HEK293 (cell line): ENCODE data around the gene CARD11.

Experiments
- CTCF ChIA-PET: fragments of 350-600 bp; formaldehyde crosslinking; extraction: SDS; loops from one replicate; lab custom pipeline; 2021; ENCODE audit warnings: antibody characterized with exemption; lab: Yijun Ruan, JAX
- POLR2A ChIA-PET: fragments of 300-600 bp; formaldehyde crosslinking; extraction: SDS; loops from one replicate; lab custom pipeline; 2020; ENCODE audit warnings: antibody characterized with exemption, inconsistent platforms; lab: Yijun Ruan, JAX
- H3K27ac ChIP-seq: fragments of 200-500 bp; sonication (Bioruptor generic); 2 replicates; pipeline ENCODE4 v1.5.1; 2014; ENCODE audit warnings: low read depth, low read length, control low read depth, inconsistent platforms; ENCODE audit errors: extremely low read depth
- H3K36me3 ChIP-seq, 2 experiments: fragments of 200-500 bp in 1 of 2; sonication (Bioruptor generic) in 1 of 2; 1 replicate in 1 of 2; 2 replicates in 1 of 2; pipeline ENCODE4 v1.5.1; 2014 to 2017; ENCODE audit warnings: inconsistent platforms in 2 of 2, low read length in 2 of 2; ENCODE audit not compliant: control insufficient read depth in 2 of 2, insufficient read depth in 1 of 2
- H3K4me1 ChIP-seq: fragments of 200-500 bp; sonication (Bioruptor generic); 2 replicates; pipeline ENCODE4 v1.5.1; 2014; ENCODE audit warnings: mild to moderate bottlenecking, low read length, inconsistent platforms; ENCODE audit not compliant: control insufficient read depth, insufficient read depth
- H3K4me3 ChIP-seq: 2 replicates; pipeline ENCODE4 v1.5.1; 2011; ENCODE audit warnings: low read depth, mild to moderate bottlenecking, control low read depth, low read length, moderate library complexity
- H3K9me3 ChIP-seq: fragments of 200-500 bp; sonication (Bioruptor generic); 2 replicates; pipeline ENCODE4 v1.5.1; 2014; ENCODE audit warnings: low read depth, low read length, inconsistent platforms; ENCODE audit not compliant: control insufficient read depth, insufficient read depth
- BCL6B ChIP-seq: fragments of 450-650 bp; formaldehyde crosslinking; IDR thresholded peaks from 2 replicates; pipeline ENCODE4 v1.5.1; 2017; ENCODE audit warnings: missing biosample characterization, missing genetic modification characterization
- GLIS2 ChIP-seq: fragments of 450-650 bp; formaldehyde crosslinking; IDR thresholded peaks from 2 replicates; pipeline ENCODE4 v1.5.1; 2016; ENCODE audit warnings: missing biosample characterization, missing genetic modification characterization
- HOXA7 ChIP-seq: sonication (generic); formaldehyde crosslinking; IDR thresholded peaks from 2 replicates; pipeline ENCODE4 v1.8.1; 2022; ENCODE audit warnings: missing genetic modification reagents, borderline replicate concordance
- MZF1 ChIP-seq: fragments of 450-650 bp; formaldehyde crosslinking; IDR thresholded peaks from 2 replicates; pipeline ENCODE4 v1.5.1; 2017; ENCODE audit warnings: missing biosample characterization, missing genetic modification characterization, borderline replicate concordance
- PBX3 ChIP-seq: sonication (generic); formaldehyde crosslinking; IDR thresholded peaks from 2 replicates; pipeline ENCODE4 v1.8.1; 2022; ENCODE audit warnings: mild to moderate bottlenecking, moderate library complexity, missing genetic modification reagents
- PRDM1 ChIP-seq: fragments of 450-650 bp; formaldehyde crosslinking; IDR thresholded peaks from 2 replicates; pipeline ENCODE4; 2016; ENCODE audit warnings: missing biosample characterization, missing genetic modification characterization
- SCRT2 ChIP-seq: fragments of 450-650 bp; formaldehyde crosslinking; IDR thresholded peaks from 2 replicates; pipeline ENCODE4 v1.5.1; 2016; ENCODE audit warnings: missing biosample characterization, missing genetic modification characterization
- SP7 ChIP-seq: fragments of 450-650 bp; formaldehyde crosslinking; IDR thresholded peaks from 2 replicates; pipeline ENCODE4 v1.5.1; 2016; ENCODE audit warnings: missing biosample characterization, missing genetic modification characterization
- WT1 ChIP-seq: fragments of 450-650 bp; formaldehyde crosslinking; IDR thresholded peaks from 2 replicates; pipeline ENCODE4 v1.5.1; 2016; ENCODE audit warnings: missing biosample characterization, missing genetic modification characterization
- ZBTB7A ChIP-seq: fragments of 450-650 bp; formaldehyde crosslinking; IDR thresholded peaks from 2 replicates; pipeline ENCODE4 v1.5.1; 2016; ENCODE audit warnings: low read depth, missing biosample characterization, missing genetic modification characterization
- ZEB2 ChIP-seq: fragments of 450-650 bp; formaldehyde crosslinking; IDR thresholded peaks from 2 replicates; pipeline ENCODE4 v1.5.1; 2016; ENCODE audit warnings: missing biosample characterization, missing genetic modification characterization
- ZFP41 ChIP-seq: fragments of 450-650 bp; formaldehyde crosslinking; IDR thresholded peaks from 2 replicates; pipeline ENCODE4 v1.5.1; 2016; ENCODE audit warnings: missing biosample characterization, missing genetic modification characterization, borderline replicate concordance
- ZFP69B ChIP-seq: fragments of 450-650 bp; formaldehyde crosslinking; IDR thresholded peaks from 2 replicates; pipeline ENCODE4 v1.5.1; 2016; ENCODE audit warnings: missing biosample characterization, missing genetic modification characterization
- ZIC2 ChIP-seq: fragments of 450-650 bp; formaldehyde crosslinking; IDR thresholded peaks from 2 replicates; pipeline ENCODE4 v1.5.1; 2016; ENCODE audit warnings: missing biosample characterization, missing genetic modification characterization
- ZNF10 ChIP-seq: fragments of 450-650 bp; formaldehyde crosslinking; IDR thresholded peaks from 2 replicates; pipeline ENCODE4 v1.5.1; 2017; ENCODE audit warnings: missing biosample characterization, missing genetic modification characterization
- ZNF112 ChIP-seq: fragments of 450-650 bp; formaldehyde crosslinking; IDR thresholded peaks from 2 replicates; pipeline ENCODE4 v1.5.0; 2017; ENCODE audit warnings: missing biosample characterization, missing genetic modification characterization
- ZNF132 ChIP-seq: fragments of 450-650 bp; formaldehyde crosslinking; IDR thresholded peaks from 2 replicates; pipeline ENCODE4 v1.5.1; 2017; ENCODE audit warnings: missing biosample characterization, missing genetic modification characterization, borderline replicate concordance
- ZNF146 ChIP-seq: fragments of 450-650 bp; formaldehyde crosslinking; IDR thresholded peaks from 2 replicates; pipeline ENCODE4 v1.5.1; 2016; ENCODE audit warnings: missing biosample characterization, missing genetic modification characterization
- ZNF157 ChIP-seq: fragments of 450-650 bp; formaldehyde crosslinking; IDR thresholded peaks from 2 replicates; pipeline ENCODE4 v1.5.1; 2016; ENCODE audit warnings: missing biosample characterization, missing genetic modification characterization
- ZNF175 ChIP-seq: fragments of 450-650 bp; formaldehyde crosslinking; IDR thresholded peaks from 2 replicates; pipeline ENCODE4 v1.5.1; 2016; ENCODE audit warnings: missing biosample characterization, missing genetic modification characterization
- ZNF202 ChIP-seq: fragments of 450-650 bp; formaldehyde crosslinking; IDR thresholded peaks from 2 replicates; pipeline ENCODE4 v1.5.1; 2016; ENCODE audit warnings: missing biosample characterization, missing genetic modification characterization, borderline replicate concordance
- ZNF211 ChIP-seq: fragments of 450-650 bp; formaldehyde crosslinking; IDR thresholded peaks from 2 replicates; pipeline ENCODE4 v1.5.1; 2016; ENCODE audit warnings: low read depth, missing biosample characterization, missing genetic modification characterization
- ZNF266 ChIP-seq: fragments of 450-650 bp; formaldehyde crosslinking; IDR thresholded peaks from 2 replicates; pipeline ENCODE4 v1.5.1; 2016; ENCODE audit warnings: missing biosample characterization, missing genetic modification characterization, low read depth
- ZNF302 ChIP-seq: fragments of 450-650 bp; formaldehyde crosslinking; IDR thresholded peaks from 2 replicates; pipeline ENCODE4 v1.5.1; 2016; ENCODE audit warnings: missing biosample characterization, missing genetic modification characterization, low read depth
- ZNF423 ChIP-seq: fragments of 450-650 bp; formaldehyde crosslinking; IDR thresholded peaks from 2 replicates; pipeline ENCODE4 v1.5.1; 2016; ENCODE audit warnings: missing biosample characterization, missing genetic modification characterization
- ZNF555 ChIP-seq: fragments of 450-650 bp; formaldehyde crosslinking; conservative IDR thresholded peaks from 2 replicates; pipeline ENCODE4 v1.5.1; 2017; ENCODE audit warnings: missing biosample characterization, mild to moderate bottlenecking, missing genetic modification characterization, inconsistent platforms
- ZNF571 ChIP-seq: fragments of 450-650 bp; formaldehyde crosslinking; IDR thresholded peaks from 2 replicates; pipeline ENCODE4 v1.5.0; 2017; ENCODE audit warnings: missing biosample characterization, missing genetic modification characterization
- ZNF580 ChIP-seq: fragments of 450-650 bp; formaldehyde crosslinking; IDR thresholded peaks from 2 replicates; pipeline ENCODE4 v1.5.1; 2016; ENCODE audit warnings: missing biosample characterization, missing genetic modification characterization
- ZNF585B ChIP-seq: fragments of 450-650 bp; formaldehyde crosslinking; IDR thresholded peaks from 2 replicates; pipeline ENCODE4 v1.5.1; 2016; ENCODE audit warnings: missing biosample characterization, missing genetic modification characterization
- ZNF704 ChIP-seq: fragments of 450-650 bp; formaldehyde crosslinking; IDR thresholded peaks from 2 replicates; pipeline ENCODE4 v1.5.1; 2016; ENCODE audit warnings: missing biosample characterization, missing genetic modification characterization
- ZNF777 ChIP-seq: fragments of 450-650 bp; formaldehyde crosslinking; IDR thresholded peaks from 2 replicates; pipeline ENCODE4 v1.5.1; 2017; ENCODE audit warnings: missing biosample characterization, missing genetic modification characterization, borderline replicate concordance
- ZSCAN16 ChIP-seq: fragments of 450-650 bp; formaldehyde crosslinking; IDR thresholded peaks from 2 replicates; pipeline ENCODE4 v1.5.1; 2016; ENCODE audit warnings: missing biosample characterization, missing genetic modification characterization

Gene CARD11

GRCh38 chr7:2979951-2980350 is 63.7 kb downstream of the CARD11 start (continued):
- TF ChIP-seq BCL6B (no peak), SCRT2 (tag by site-specific recombination) (no peak), ZFP41 (tag by site-specific recombination) (no peak)

GRCh38 chr7:2979201-2979631 is 64.5 kb downstream of the CARD11 start:
- H3K27ac ChIP-seq = no peak overlapping the region
- ChIA-PET POLR2A (interaction anchor here (0.5 kb wide), 1 partner anchor 11 kb away, joined by 8 read pairs; no protein-coding TSS in a partner anchor), CTCF (no interaction called here)
- no peaks in the 10 kb centered on the region for H3K9me3 ChIP-seq
- H3K4me3 ChIP-seq = no peak overlapping the region
- H3K36me3 ChIP-seq = no peaks in the 10 kb centered on the region
- TF ChIP-seq ZNF585B (tag by site-specific recombination) (no peak), ZNF777 (tag by site-specific recombination) (no peak), ZNF175 (no peak), ZNF266 (no peak), ZNF555 (no peak), ZSCAN16 (tag by site-specific recombination) (no peak), ZNF211 (tag by site-specific recombination) (no peak), PBX3 (CRISPR knock-in tag) (no peak), PRDM1 (tag by site-specific recombination) (no peak), ZNF580 (tag by site-specific recombination) (no peak), ZEB2 (tag by site-specific recombination) (no peak), ZNF10 (tag by site-specific recombination) (no peak), ZFP69B (tag by site-specific recombination) (no peak), SP7 (no peak), ZBTB7A (tag by site-specific recombination) (no peak)
- no peaks in the 10 kb centered on the region for H3K4me1 ChIP-seq

GRCh38 chr7:2978408-2978807 is 65.3 kb downstream of the CARD11 start:
- ChIA-PET CTCF (no interaction called here), POLR2A (no interaction called here)
- no peaks in the 10 kb centered on the region for H3K9me3 ChIP-seq
- TF ChIP-seq ZNF302 (tag by site-specific recombination) = no peak
- no peak for TF ChIP-seq MZF1
- TF ChIP-seq ZNF132 = no peak
- no peak for TF ChIP-seq HOXA7 (CRISPR knock-in tag)
- no peak for TF ChIP-seq ZNF112 (tag by site-specific recombination)
- no peak for TF ChIP-seq WT1 (tag by site-specific recombination)
- no peak for TF ChIP-seq ZNF571 (tag by site-specific recombination)
- TF ChIP-seq ZIC2 (tag by site-specific recombination) = no peak
- TF ChIP-seq ZNF146 (tag by site-specific recombination) = no peak
- TF ChIP-seq ZFP41 (tag by site-specific recombination) = no peak
- no peak for TF ChIP-seq ZNF704 (tag by site-specific recombination)
- no peak for TF ChIP-seq GLIS2
- no peak for TF ChIP-seq ZNF157 (tag by site-specific recombination)
- TF ChIP-seq ZNF202 = no peak
- no peak for TF ChIP-seq ZSCAN16 (tag by site-specific recombination)
- TF ChIP-seq ZNF423 (tag by site-specific recombination) = no peak
- H3K36me3 ChIP-seq = no peaks in the 10 kb centered on the region
- no peak overlapping the region for H3K4me3 ChIP-seq
- no peaks in the 10 kb centered on the region for H3K4me1 ChIP-seq
- H3K27ac ChIP-seq = no peak overlapping the region
